Activated T-cell treated with anti-CD3 and anti-CD28 coated beads for 48 hours (primary cell): ENCODE measurements around the gene COPS6.

Source experiments
- DNase-seq: peaks from one replicate; pipeline ENCODE4 v3.0.0-alpha.2; 2020; ENCODE audit warnings: low read depth

Gene COPS6

DNA sequence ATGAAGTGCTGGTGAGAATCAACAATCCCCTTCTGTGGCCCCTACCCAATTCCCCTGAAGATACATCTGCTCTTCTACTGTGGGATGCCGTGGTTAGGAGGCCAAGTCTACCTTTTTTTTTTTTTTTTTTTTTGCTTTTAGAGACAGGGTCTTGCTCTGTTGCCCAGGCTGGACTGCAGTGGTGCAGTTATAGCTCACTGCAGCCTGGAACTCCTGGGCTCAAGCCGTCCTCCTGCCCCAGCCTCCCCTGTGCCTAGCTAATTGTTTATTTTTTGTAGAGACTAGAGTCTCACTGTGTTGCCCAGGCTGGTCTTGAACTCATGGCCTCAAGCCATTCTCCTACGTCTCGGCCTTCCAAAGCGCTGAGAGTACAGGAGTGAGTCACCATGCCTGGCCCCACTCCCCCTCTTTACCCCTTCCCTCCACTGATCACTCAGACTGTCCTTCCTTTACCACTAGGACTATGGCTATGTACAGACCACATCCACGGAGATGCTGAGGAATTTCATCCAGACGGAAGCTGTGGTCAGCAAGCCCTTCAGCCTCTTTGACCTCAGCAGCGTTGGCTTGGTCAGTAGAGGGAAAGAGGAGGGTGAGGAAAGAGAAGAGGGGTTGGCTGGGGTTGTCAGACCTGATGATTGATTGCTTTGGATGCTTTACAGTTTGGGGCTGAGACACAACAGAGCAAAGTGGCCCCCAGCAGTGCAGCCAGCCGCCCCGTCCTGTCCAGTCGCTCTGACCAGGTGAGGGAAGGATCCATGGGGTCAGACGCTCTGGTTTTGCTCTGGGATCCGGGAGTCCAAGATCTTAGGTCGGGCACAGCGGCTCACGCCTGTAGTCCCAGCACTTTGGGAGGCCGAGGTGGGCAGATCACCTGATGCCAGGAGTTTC is 14.4 kb downstream of the COPS6 start:
- DNase-seq, result no peak

GRCh38 chr7:100105534-100105933 is 16.8 kb downstream of the COPS6 start:
- no peak for DNase-seq

GRCh38 chr7:100106633-100107032 is 17.9 kb downstream of the COPS6 start:
- no peak for DNase-seq

DNA sequence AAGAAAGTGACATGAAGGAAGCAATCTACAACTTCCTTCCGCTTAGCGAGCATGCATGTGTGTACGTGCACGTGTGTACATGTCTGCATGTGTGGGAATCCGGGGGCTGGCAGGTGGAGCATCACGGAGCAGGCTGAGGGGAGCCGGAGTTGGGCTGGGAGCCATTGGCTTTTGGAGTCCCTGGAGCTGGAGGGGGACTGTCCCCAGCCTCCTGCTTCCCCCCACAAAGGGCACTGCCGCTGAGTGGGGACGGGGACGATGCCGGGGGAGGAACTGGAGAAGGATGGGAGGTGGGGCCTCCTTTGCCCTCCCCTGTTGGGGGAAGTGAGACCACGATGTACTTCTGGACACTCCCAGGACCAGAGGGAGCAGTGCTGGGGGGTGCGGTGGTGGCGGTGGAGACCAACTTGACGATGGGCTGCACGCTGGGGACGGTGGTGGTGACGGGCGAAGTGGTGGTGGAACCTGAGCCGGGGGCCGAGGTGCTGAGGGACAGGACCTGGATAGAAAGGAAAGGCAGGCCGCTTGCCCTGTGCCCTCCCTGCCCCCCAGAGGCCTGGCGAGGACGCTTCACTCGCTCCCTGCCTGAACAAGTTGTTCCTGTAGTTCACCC is 18.5 kb downstream of the COPS6 start:
- no peak for DNase-seq

DNA sequence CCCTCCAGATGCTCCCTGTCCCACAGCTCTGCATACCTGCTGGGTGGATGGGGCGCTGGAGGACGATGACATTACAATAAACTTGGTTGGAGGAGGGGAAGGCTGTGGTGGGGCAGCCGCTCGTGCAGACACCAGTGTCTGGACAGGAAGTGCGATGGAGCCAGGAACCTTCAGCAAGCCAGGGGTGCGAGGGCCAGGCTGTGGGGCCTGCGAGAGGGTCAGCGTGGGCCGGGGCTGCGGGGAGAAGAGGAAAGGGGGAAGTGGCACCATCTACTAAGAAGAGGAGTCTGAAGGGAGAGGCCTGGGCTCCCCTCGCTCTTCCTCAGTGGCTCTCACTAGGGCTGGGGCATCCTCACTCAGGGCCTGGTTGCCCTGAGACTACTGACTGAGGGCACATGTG is 19.1 kb downstream of the COPS6 start:
- no peak for DNase-seq

- DNase-seq, result no peak
Measured at GRCh38 chr7:100109521-100110163, 20.9 kb downstream of the COPS6 start.

- DNase-seq, result no peak
Measured at GRCh38 chr7:100111156-100111555, 22.4 kb downstream of the COPS6 start.

DNA sequence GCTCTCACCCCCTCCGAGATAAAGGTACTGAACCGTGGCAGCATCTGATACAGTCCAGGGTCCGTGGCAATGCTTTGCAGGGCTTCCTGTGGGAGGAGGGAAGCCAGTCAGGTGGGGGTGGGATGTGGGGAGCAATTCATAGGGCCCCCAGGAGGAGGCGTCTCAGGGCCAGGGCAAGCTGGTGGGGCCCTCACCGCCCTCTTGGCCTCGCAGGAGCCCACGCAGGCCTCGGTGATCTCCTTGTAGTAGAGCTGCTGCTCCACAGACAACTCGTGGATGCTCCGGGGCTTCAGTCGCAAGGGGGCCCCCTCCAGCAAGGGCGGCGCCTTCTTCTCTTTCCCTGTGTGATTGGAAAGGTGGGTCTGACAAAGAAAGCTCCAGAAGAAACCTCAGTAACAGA is 23.1 kb downstream of the COPS6 start:
- no peak for DNase-seq

DNA sequence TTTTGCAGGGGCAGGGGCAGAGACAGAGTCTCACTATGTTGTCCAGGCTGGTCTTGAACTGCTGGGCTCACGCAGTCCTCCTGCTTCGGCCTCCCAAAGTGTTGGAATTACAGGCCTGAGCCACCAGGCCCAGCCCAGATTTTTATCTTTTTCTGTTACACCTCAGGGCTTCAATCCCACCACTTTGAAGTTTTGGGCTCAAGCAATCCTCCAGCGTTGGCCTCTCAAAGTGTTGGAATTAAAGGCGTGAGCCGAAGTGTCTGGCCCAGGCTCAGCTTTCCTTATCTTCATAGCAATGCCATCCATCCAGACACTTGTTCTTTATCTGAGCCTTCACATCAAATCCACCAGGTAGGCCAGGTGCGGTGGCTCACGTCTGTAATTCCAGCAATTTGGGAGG is 26.3 kb downstream of the COPS6 start:
- no peak for DNase-seq

GRCh38 chr7:100118388-100119071 is 29.8 kb downstream of the COPS6 start:
- DNase-seq, result no peak

- peak; percentile 87 for DNase-seq
Measured at GRCh38 chr7:100119072-100119969, 30.6 kb downstream of the COPS6 start, which contains the start of the genes CNPY4 and TAF6. Gene CNPY4, plus strand, starts transcription at chr7:100119634. Its CDS starts 111 bp downstream, at chr7:100119745. Gene TAF6, minus strand, starts transcription at chr7:100119358. Its CDS starts 5,149 bp downstream, at chr7:100114209.

GRCh38 chr7:100119970-100120732 is 31.4 kb downstream of the COPS6 start:
- peak; percentile 57 for DNase-seq

GRCh38 chr7:100120733-100121036 is 31.9 kb downstream of the COPS6 start:
- no peak for DNase-seq

DNA sequence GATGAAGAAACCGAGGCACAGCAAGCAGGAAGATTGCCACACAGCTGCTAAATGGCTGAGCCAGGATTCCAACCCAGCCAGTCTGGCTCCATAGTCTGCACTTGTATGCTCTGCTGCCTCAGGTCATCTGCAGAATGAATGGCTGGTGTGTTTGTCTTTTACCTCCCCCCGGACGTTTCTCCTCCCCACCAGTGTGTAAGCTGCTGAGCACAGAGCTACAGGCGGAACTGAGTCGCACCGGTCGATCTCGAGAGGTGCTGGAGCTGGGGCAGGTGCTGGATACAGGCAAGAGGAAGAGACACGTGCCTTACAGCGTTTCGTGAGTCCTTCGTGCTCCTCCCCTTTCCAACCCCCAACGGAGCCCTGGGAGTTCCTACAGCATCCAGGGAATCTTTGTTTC is 33.3 kb downstream of the COPS6 start:
- no peak for DNase-seq

DNA sequence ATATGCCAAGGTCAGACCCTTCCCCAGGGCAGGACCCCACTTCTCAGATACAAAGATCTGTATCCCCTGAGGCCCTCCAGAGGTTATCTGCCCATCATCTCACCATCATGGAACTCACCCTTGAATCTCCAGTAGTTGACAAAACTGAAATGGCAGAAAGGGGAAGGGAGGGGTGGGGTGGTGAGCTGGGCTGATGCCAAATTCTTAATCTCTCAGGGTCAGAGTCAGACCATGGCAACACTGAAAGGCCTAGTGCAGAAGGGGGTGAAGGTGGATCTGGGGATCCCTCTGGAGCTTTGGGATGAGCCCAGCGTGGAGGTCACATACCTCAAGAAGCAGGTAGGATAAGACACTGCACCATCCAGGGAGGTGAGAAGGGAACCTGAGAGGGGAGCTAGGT is 33.8 kb downstream of the COPS6 start:
- DNase-seq, result no peak

GRCh38 chr7:100124301-100125230 is 35.8 kb downstream of the COPS6 start:
- DNase-seq, result no peak

DNA sequence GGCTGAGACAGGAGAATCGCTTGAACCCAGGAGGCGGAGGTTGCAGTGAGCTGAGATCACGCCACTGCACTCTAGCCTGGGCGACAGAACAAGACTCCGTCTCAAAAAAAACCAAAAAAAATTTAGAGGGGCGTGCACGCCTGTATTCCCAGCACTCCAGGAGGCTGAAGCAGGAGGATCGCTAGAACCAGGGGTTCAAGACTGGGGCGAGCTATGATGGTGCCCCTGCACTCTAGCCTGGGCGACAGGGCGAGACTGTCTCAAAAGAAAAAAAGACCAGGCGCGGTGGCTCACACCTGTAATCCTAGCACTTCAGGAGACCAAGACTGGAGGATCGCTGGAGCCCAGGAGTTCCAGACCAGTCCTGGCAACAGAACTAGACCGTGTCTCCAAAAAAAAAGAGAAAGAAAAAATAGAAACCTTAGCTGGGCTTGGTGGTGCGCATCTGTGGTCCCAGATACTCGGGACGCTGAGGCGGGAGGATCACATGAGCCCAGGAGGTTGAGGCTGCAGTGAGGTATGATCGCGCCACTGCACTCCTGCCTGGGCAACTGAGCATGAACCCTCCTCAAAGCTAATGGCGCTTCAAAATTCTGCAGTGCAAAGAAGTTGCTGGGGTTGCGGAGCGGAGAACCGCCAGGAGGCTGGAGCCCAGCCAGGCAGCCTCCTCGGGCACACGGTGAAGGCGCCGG is 37.6 kb downstream of the COPS6 start:
- DNase-seq, result no peak

DNA sequence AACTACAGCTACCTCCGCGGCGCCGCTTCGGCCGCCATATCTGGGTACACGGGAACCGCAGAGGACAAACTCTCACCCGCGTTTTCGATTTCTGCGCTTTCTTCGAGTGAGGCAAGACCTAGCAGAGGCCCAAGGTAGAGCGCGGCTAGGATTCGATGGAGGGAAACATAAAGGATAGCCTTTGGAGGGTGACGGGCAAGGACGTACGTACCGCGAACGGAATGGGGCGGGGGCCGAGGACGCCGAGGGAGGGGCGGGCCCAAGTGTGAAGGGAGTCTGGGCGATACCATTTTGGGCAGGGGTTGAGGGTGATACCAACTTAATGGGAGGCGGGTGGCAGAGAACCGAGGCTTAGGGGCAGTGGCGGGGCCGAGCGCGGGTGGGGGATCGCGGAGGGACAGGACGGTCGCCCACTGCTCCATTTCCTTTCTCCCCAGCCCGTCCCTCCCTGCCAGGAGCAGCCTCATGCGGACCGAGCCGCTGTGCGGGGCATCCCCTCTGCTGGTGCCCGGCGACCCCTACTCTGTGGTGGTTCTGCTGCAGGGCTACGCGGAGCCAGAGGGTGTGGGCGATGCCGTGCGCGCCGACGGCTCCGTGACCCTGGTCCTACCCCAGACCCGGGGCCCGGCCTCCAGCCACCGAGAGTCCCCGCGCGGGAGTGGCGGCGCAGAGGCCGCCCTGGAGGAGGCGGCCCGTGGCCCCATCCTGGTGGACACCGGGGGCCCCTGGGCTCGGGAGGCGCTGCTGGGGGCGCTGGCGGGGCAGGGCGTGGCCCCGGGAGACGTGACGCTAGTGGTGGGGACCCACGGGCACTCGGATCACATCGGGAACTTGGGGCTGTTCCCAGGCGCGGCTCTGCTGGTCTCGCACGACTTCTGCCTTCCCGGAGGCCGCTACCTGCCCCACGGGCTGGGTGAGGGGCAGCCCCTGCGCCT is 38.4 kb downstream of the COPS6 start, which contains the start of gene MBLAC1:
TSS of gene MBLAC1 (plus strand) at position 37 of the 935 bp plus-strand sequence. CDS start at position 466, 429 bp downstream.
- peak; percentile 87 for DNase-seq
